GM23338 (cell line): ENCODE results near the gene PDZD7.

Experiments used
- CREB1 ChIP-seq: fragments of 250-450 bp; sonication (Bioruptor Pico); IDR thresholded peaks from 2 replicates; pipeline ENCODE4 v1.5.0; 2020; ENCODE audit warnings: low read depth, mild to moderate bottlenecking, moderate library complexity
- EZH2 ChIP-seq: fragments of 200-600 bp; sonication (generic); IDR thresholded peaks from one replicate; pipeline ENCODE4 v1.8.0; 2017; ENCODE audit warnings: antibody characterized with exemption, mild to moderate bottlenecking, low read depth; ENCODE audit not compliant: unreplicated experiment
- EZH2phosphoT487 ChIP-seq: fragments of 200-600 bp; sonication (generic); IDR thresholded peaks from one replicate; pipeline ENCODE4 v1.8.1; 2018; ENCODE audit warnings: antibody characterized with exemption; ENCODE audit not compliant: unreplicated experiment
- JUNB ChIP-seq: IDR thresholded peaks from one replicate; pipeline ENCODE4 v1.6.1; 2016; ENCODE audit warnings: antibody characterized with exemption; ENCODE audit not compliant: unreplicated experiment
- NANOG ChIP-seq: IDR thresholded peaks from 2 replicates; pipeline ENCODE4 v1.6.1; 2016; ENCODE audit warnings: antibody characterized with exemption, borderline replicate concordance
- POLR2AphosphoS5 ChIP-seq: IDR thresholded peaks from 2 replicates; pipeline ENCODE4 v1.6.1; 2016; ENCODE audit warnings: antibody characterized with exemption, low read depth
- TF ChIP-seq, protein P1 (sequence below), 2 experiments: fragments of 200-600 bp in 1 of 2; sonication (generic) in 1 of 2; conservative IDR thresholded peaks; 2 replicates each; pipeline versions ENCODE4 v1.5.1 to v1.6.1; 2016 to 2017; ENCODE audit warnings: antibody characterized with exemption in 2 of 2, low read depth in 2 of 2, mild to moderate bottlenecking in 2 of 2, moderate library complexity in 1 of 2
- TF ChIP-seq, protein P2 (sequence below): IDR thresholded peaks from one replicate; pipeline ENCODE4 v1.6.1; 2018; ENCODE audit warnings: antibody characterized with exemption; ENCODE audit not compliant: unreplicated experiment

DNA sequence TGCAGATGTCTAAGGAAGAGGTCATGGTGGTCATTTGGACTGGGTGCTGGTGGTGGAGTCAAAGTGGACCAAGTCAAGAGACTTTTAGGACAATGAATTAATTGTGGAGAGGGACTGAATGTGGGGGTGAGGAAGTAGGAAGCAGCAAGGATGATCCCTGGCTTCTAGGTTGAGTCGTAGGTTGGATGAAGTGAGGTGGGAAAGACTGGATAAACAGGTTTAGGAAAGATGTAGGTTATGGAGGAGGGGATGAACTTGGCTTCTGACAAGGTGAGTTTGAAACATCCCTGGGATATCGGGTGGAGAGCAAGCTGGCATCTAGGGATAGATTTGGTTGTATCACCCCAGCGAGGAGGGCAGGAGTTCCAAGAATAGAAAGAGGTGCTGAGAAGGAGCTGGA, 54.0 kb downstream of the PDZD7 start:
- TF ChIP-seq, protein P1, sequence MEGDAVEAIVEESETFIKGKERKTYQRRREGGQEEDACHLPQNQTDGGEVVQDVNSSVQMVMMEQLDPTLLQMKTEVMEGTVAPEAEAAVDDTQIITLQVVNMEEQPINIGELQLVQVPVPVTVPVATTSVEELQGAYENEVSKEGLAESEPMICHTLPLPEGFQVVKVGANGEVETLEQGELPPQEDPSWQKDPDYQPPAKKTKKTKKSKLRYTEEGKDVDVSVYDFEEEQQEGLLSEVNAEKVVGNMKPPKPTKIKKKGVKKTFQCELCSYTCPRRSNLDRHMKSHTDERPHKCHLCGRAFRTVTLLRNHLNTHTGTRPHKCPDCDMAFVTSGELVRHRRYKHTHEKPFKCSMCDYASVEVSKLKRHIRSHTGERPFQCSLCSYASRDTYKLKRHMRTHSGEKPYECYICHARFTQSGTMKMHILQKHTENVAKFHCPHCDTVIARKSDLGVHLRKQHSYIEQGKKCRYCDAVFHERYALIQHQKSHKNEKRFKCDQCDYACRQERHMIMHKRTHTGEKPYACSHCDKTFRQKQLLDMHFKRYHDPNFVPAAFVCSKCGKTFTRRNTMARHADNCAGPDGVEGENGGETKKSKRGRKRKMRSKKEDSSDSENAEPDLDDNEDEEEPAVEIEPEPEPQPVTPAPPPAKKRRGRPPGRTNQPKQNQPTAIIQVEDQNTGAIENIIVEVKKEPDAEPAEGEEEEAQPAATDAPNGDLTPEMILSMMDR (conservative IDR thresholded peaks at IDR 0.05; ENCODE audit: low read depth in 2 of 2) = no peak
- no peak for TF ChIP-seq POLR2AphosphoS5
- no peak for TF ChIP-seq EZH2
- TF ChIP-seq EZH2phosphoT487 = no peak
- no peak for TF ChIP-seq CREB1 (CRISPR knock-in tag)
- TF ChIP-seq NANOG = no peak
- TF ChIP-seq, protein P2, sequence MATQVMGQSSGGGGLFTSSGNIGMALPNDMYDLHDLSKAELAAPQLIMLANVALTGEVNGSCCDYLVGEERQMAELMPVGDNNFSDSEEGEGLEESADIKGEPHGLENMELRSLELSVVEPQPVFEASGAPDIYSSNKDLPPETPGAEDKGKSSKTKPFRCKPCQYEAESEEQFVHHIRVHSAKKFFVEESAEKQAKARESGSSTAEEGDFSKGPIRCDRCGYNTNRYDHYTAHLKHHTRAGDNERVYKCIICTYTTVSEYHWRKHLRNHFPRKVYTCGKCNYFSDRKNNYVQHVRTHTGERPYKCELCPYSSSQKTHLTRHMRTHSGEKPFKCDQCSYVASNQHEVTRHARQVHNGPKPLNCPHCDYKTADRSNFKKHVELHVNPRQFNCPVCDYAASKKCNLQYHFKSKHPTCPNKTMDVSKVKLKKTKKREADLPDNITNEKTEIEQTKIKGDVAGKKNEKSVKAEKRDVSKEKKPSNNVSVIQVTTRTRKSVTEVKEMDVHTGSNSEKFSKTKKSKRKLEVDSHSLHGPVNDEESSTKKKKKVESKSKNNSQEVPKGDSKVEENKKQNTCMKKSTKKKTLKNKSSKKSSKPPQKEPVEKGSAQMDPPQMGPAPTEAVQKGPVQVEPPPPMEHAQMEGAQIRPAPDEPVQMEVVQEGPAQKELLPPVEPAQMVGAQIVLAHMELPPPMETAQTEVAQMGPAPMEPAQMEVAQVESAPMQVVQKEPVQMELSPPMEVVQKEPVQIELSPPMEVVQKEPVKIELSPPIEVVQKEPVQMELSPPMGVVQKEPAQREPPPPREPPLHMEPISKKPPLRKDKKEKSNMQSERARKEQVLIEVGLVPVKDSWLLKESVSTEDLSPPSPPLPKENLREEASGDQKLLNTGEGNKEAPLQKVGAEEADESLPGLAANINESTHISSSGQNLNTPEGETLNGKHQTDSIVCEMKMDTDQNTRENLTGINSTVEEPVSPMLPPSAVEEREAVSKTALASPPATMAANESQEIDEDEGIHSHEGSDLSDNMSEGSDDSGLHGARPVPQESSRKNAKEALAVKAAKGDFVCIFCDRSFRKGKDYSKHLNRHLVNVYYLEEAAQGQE = no peak
- no peak for TF ChIP-seq JUNB
